Measurements from ENCODE around the gene GAREM1.

GAREM1 gene

GRCh38 chr18:32278177-32278799 is 192.4 kb downstream of the GAREM1 start:
- H3K27ac ChIP-seq (ENCODE audit: low read depth, low read length, poor library complexity, severe bottlenecking) = no peak overlapping the region

GRCh38 chr18:32277549-32277948 is 193.1 kb downstream of the GAREM1 start:
- Histone ChIP-seq H3F3A (ENCODE audit: insufficient read depth, low read length) (no peaks in the 10 kb centered on the region), H2AFZ (ENCODE audit: low read length) (no peak overlapping the region), H3K36me3 (ENCODE audit: insufficient read depth, low read length) (no peaks in the 10 kb centered on the region), H3K9me3 (ENCODE audit: low read length) (no peaks in the 10 kb centered on the region), H3K79me2 (ENCODE audit: insufficient read depth, low read length) (no peaks in the 10 kb centered on the region), H3K4me1 (ENCODE audit: insufficient read depth, low read length, severe bottlenecking) (no peaks in the 10 kb centered on the region), H3K9me2 (ENCODE audit: low read depth, low read length) (no peaks in the 10 kb centered on the region), H3K27ac (ENCODE audit: low read depth, low read length, poor library complexity, severe bottlenecking) (no peak overlapping the region), H4K20me1 (ENCODE audit: insufficient read depth, low read length) (no peaks in the 10 kb centered on the region), H3K4me3 (ENCODE audit: low read depth, low read length, poor library complexity, severe bottlenecking) (no peak overlapping the region), H3K9ac (ENCODE audit: low read length) (no peak overlapping the region), H3K27me3 (ENCODE audit: insufficient read depth, low read length) (no peaks in the 10 kb centered on the region), H3K4me2 (ENCODE audit: low read length) (no peak overlapping the region)
- TF ChIP-seq CTCF (IDR thresholded peaks at IDR 0.05; ENCODE audit: low read length) (no peak), EZH2 (IDR thresholded peaks at IDR 0.05; ENCODE audit: borderline replicate concordance, low read length) (no peak)

More at GRCh38 chr18:32278177-32278799, 192.4 kb downstream of the GAREM1 start:
- H3K27me3 ChIP-seq (ENCODE audit: insufficient read depth, low read length) = no peaks in the 10 kb centered on the region
- no peaks in the 10 kb centered on the region for H3K79me2 ChIP-seq (ENCODE audit: insufficient read depth, low read length)
- H4K20me1 ChIP-seq (ENCODE audit: insufficient read depth, low read length) = no peaks in the 10 kb centered on the region
- no peak overlapping the region for H2AFZ ChIP-seq (ENCODE audit: low read length)
- no peaks in the 10 kb centered on the region for H3K9me3 ChIP-seq (ENCODE audit: low read length)
- TF ChIP-seq EZH2 (IDR thresholded peaks at IDR 0.05; ENCODE audit: borderline replicate concordance, low read length) (no peak), CTCF (IDR thresholded peaks at IDR 0.05; ENCODE audit: low read length) (no peak)
- H3K9ac ChIP-seq (ENCODE audit: low read length) = no peak overlapping the region
- H3K9me2 ChIP-seq (ENCODE audit: low read depth, low read length) = no peaks in the 10 kb centered on the region
- no peak overlapping the region for H3K4me3 ChIP-seq (ENCODE audit: low read depth, low read length, poor library complexity, severe bottlenecking)
- H3K36me3 ChIP-seq (ENCODE audit: insufficient read depth, low read length) = no peaks in the 10 kb centered on the region
- no peaks in the 10 kb centered on the region for H3F3A ChIP-seq (ENCODE audit: insufficient read depth, low read length)
- H3K4me2 ChIP-seq (ENCODE audit: low read length) = no peak overlapping the region
- H3K4me1 ChIP-seq (ENCODE audit: insufficient read depth, low read length, severe bottlenecking) = no peaks in the 10 kb centered on the region

- no peaks in the 10 kb centered on the region for H4K20me1 ChIP-seq (ENCODE audit: insufficient read depth, low read length)
- no peaks in the 10 kb centered on the region for H3K9me3 ChIP-seq (ENCODE audit: low read length)
- H3K27me3 ChIP-seq (ENCODE audit: insufficient read depth, low read length) = no peaks in the 10 kb centered on the region
- no peak overlapping the region for H3K27ac ChIP-seq (ENCODE audit: low read depth, low read length, poor library complexity, severe bottlenecking)
- no peak overlapping the region for H3K4me3 ChIP-seq (ENCODE audit: low read depth, low read length, poor library complexity, severe bottlenecking)
- TF ChIP-seq EZH2 (IDR thresholded peaks at IDR 0.05; ENCODE audit: borderline replicate concordance, low read length) (no peak), CTCF (IDR thresholded peaks at IDR 0.05; ENCODE audit: low read length) (no peak)
- no peaks in the 10 kb centered on the region for H3F3A ChIP-seq (ENCODE audit: insufficient read depth, low read length)
- H2AFZ ChIP-seq (ENCODE audit: low read length) = no peak overlapping the region
- no peaks in the 10 kb centered on the region for H3K9me2 ChIP-seq (ENCODE audit: low read depth, low read length)
- H3K4me1 ChIP-seq (ENCODE audit: insufficient read depth, low read length, severe bottlenecking) = no peaks in the 10 kb centered on the region
- H3K9ac ChIP-seq (ENCODE audit: low read length) = no peak overlapping the region
- no peak overlapping the region for H3K4me2 ChIP-seq (ENCODE audit: low read length)
- H3K79me2 ChIP-seq (ENCODE audit: insufficient read depth, low read length) = no peaks in the 10 kb centered on the region
- no peaks in the 10 kb centered on the region for H3K36me3 ChIP-seq (ENCODE audit: insufficient read depth, low read length)
Measured at GRCh38 chr18:32276906-32277305, 193.8 kb downstream of the GAREM1 start.
